ENCODE measurements around the gene IL1RAPL2. TPM values are rescaled to one million over a fixed set of nuclear protein-coding genes. Genes with fewer than 3 reads are reported as not detected.

The IL1RAPL2 gene
- total RNA-seq, 1 donor from 2014 or later: not detected

GRCh38 chrX:104935581-104935980 lies 369.6 kb downstream of the IL1RAPL2 start:
- Mint-ChIP-seq H3K27me3 (ENCODE audit: insufficient read depth, low read depth) (no peaks in the 10 kb centered on the region), H3K4me3 (no peak overlapping the region)
- no peak for DNase-seq (ENCODE audit: low spot score)

GRCh38 chrX:104953251-104953650 lies 387.3 kb downstream of the IL1RAPL2 start:
- peaks cover 10% of the 10 kb centered on the region for H3K4me1 Mint-ChIP-seq
- H3K79me2 ChIP-seq (ENCODE audit: low read depth): no peaks in the 10 kb centered on the region
- peaks cover 5% of the 10 kb centered on the region for H3K9me3 ChIP-seq (ENCODE audit: low read depth)
- H3K36me3 ChIP-seq: no peaks in the 10 kb centered on the region
- TF ChIP-seq EZH2 (IDR thresholded peaks at IDR 0.05) (no peak), CTCF (IDR thresholded peaks at IDR 0.05) (no peak), EZH2phosphoT487 (IDR thresholded peaks at IDR 0.05) (no peak)
- H3K4me3 ChIP-seq: no peak overlapping the region
- H3K27me3 ChIP-seq: no peaks in the 10 kb centered on the region
- no peak overlapping the region for H3K9ac ChIP-seq
- no peak overlapping the region for H2AFZ ChIP-seq (replicated peaks)
- no peak overlapping the region for H3K4me3 Mint-ChIP-seq
- H3K4me1 ChIP-seq: no peaks in the 10 kb centered on the region
- H3K36me3 Mint-ChIP-seq: no peaks in the 10 kb centered on the region
- H3K27ac Mint-ChIP-seq: no peak overlapping the region
- H3F3A ChIP-seq (ENCODE audit: low read depth): no peaks in the 10 kb centered on the region
- H4K20me1 ChIP-seq (ENCODE audit: low read depth): no peaks in the 10 kb centered on the region
- H3K27me3 Mint-ChIP-seq (ENCODE audit: insufficient read depth, low read depth): no peaks in the 10 kb centered on the region
- H3K27ac ChIP-seq: no peak overlapping the region
- no peak overlapping the region for H3K4me2 ChIP-seq
- H3K9me3 Mint-ChIP-seq: peaks cover 4% of the 10 kb centered on the region
- DNase-seq (ENCODE audit: low spot score): no peak

More at GRCh38 chrX:104935581-104935980, 369.6 kb downstream of the IL1RAPL2 start:
- TF ChIP-seq EZH2 (IDR thresholded peaks at IDR 0.05) (no peak), EZH2phosphoT487 (IDR thresholded peaks at IDR 0.05) (no peak), CTCF (IDR thresholded peaks at IDR 0.05) (no peak)
- Histone ChIP-seq H3K9ac (no peak overlapping the region), H3K36me3 (no peaks in the 10 kb centered on the region), H3K27ac (no peak overlapping the region), H3K9me3 (ENCODE audit: low read depth) (peaks cover 8% of the 10 kb centered on the region), H3F3A (ENCODE audit: low read depth) (no peaks in the 10 kb centered on the region), H4K20me1 (ENCODE audit: low read depth) (no peaks in the 10 kb centered on the region), H3K4me2 (no peak overlapping the region), H2AFZ (replicated peaks) (no peak overlapping the region), H3K27me3 (no peaks in the 10 kb centered on the region), H3K4me3 (no peak overlapping the region), H3K4me1 (no peaks in the 10 kb centered on the region), H3K79me2 (ENCODE audit: low read depth) (no peaks in the 10 kb centered on the region)
- Mint-ChIP-seq H3K9me3 (no peaks in the 10 kb centered on the region), H3K36me3 (no peaks in the 10 kb centered on the region), H3K4me1 (no peaks in the 10 kb centered on the region), H3K27ac (no peak overlapping the region)

- Histone ChIP-seq H3K4me3 (no peak overlapping the region), H3K4me2 (no peak overlapping the region), H3K36me3 (no peaks in the 10 kb centered on the region), H2AFZ (replicated peaks) (no peak overlapping the region), H3K9ac (no peak overlapping the region), H3K79me2 (ENCODE audit: low read depth) (no peaks in the 10 kb centered on the region), H3K27me3 (no peaks in the 10 kb centered on the region), H3K27ac (no peak overlapping the region), H3K4me1 (no peaks in the 10 kb centered on the region), H3K9me3 (ENCODE audit: low read depth) (no peaks in the 10 kb centered on the region), H4K20me1 (ENCODE audit: low read depth) (no peaks in the 10 kb centered on the region), H3F3A (ENCODE audit: low read depth) (no peaks in the 10 kb centered on the region)
- no peak overlapping the region for H3K27ac Mint-ChIP-seq
- H3K9me3 Mint-ChIP-seq: no peaks in the 10 kb centered on the region
- peaks cover 3% of the 10 kb centered on the region for H3K4me1 Mint-ChIP-seq
- H3K27me3 Mint-ChIP-seq (ENCODE audit: insufficient read depth, low read depth): no peaks in the 10 kb centered on the region
- no peak for DNase-seq (ENCODE audit: low spot score)
- no peak overlapping the region for H3K4me3 Mint-ChIP-seq
- no peaks in the 10 kb centered on the region for H3K36me3 Mint-ChIP-seq
- TF ChIP-seq CTCF (IDR thresholded peaks at IDR 0.05) (no peak), EZH2phosphoT487 (IDR thresholded peaks at IDR 0.05) (no peak), EZH2 (IDR thresholded peaks at IDR 0.05) (no peak)
Observed at GRCh38 chrX:104961926-104962325, 395.9 kb downstream of the IL1RAPL2 start.

Measured in neural progenitor cell (in vitro differentiated cells).